H1 (cell line): ENCODE data around the gene CHRD. TPM values are rescaled to one million over a fixed set of nuclear protein-coding genes. Genes with fewer than 3 reads are reported as not detected.

ENCODE experiments used
- FOSL1 ChIP-seq: IDR thresholded peaks from 2 replicates; pipeline ENCODE4 v1.6.1; 2011; ENCODE audit warnings: mild to moderate bottlenecking, low read depth, low read length, moderate library complexity; ENCODE audit not compliant: insufficient read depth
- KDM1A ChIP-seq: fragments of 200-600, 300-600 bp; sonication (generic); IDR thresholded peaks from 2 replicates; pipeline ENCODE4 v1.7.1; 2016; ENCODE audit warnings: mild to moderate bottlenecking, low read length, borderline replicate concordance
- MAFK ChIP-seq: IDR thresholded peaks from 2 replicates; pipeline ENCODE4 v1.6.1; 2012; ENCODE audit warnings: low read depth, mild to moderate bottlenecking, improper control_type of control experiment, low read length
- RNF2 ChIP-seq: fragments of 200-900, 300-1000 bp; sonication (generic); IDR thresholded peaks from 2 replicates; pipeline ENCODE4 v1.7.1; 2016; ENCODE audit warnings: borderline replicate concordance, low read depth, mild to moderate bottlenecking, antibody characterized with exemption, low read length; ENCODE audit not compliant: poor library complexity, severe bottlenecking; ENCODE audit errors: missing control alignments
- SAP30 ChIP-seq: fragments of 300-600 bp; sonication (generic); IDR thresholded peaks from 2 replicates; pipeline ENCODE4 v1.7.1; 2012; ENCODE audit warnings: low read length, moderate library complexity, mild to moderate bottlenecking, inconsistent platforms; ENCODE audit not compliant: insufficient read depth, insufficient replicate concordance
- ZNF274 ChIP-seq: IDR thresholded peaks from 2 replicates; pipeline ENCODE4 v1.7.0; 2012; ENCODE audit warnings: low read length, borderline replicate concordance; ENCODE audit errors: extremely low read depth
- polyA plus RNA-seq, 7 experiments: library from polyadenylated mRNA; depleted of rRNA in 3 of 7; stranded (reverse) in 5 of 7; unstranded in 2 of 7; fragments of >200 nt in 5 of 7; fragments of 200-250 nt in 2 of 7; gene quantifications; 1 replicate in 5 of 7; 2 replicates in 1 of 7; 4 replicates in 1 of 7; pipeline versions ENCODE4 v1.2.1 to v1.2.3, GENCODE V29; 2011 to 2013; ENCODE audit warnings: missing spikeins in 2 of 7, mixed read lengths in 2 of 7
- total RNA-seq: library from RNA; stranded (reverse); fragmentation: NEBNext Ultra II Directional; extraction: Animal tissue kit (Norgen Biotek cat#: 25700); gene quantifications from 2 replicates; pipeline ENCODE4 v1.2.1, GENCODE V29; 2021
- TF ChIP-seq, protein P1 (sequence below): fragments of 300-600 bp; sonication (generic); IDR thresholded peaks from 2 replicates; pipeline ENCODE4 v1.7.1; 2012; ENCODE audit warnings: low read length, moderate library complexity, mild to moderate bottlenecking, inconsistent platforms; ENCODE audit not compliant: insufficient replicate concordance

CHRD gene
- total and polyA plus RNA-seq, 2 of the 8 experiments (the other 6 are each of a cell fraction or from before 2014, with no cell fraction given) = 0.62 to 0.86 TPM

- no peak for TF ChIP-seq ZNF274
- TF ChIP-seq KDM1A = peak; percentile 84
- TF ChIP-seq RNF2 = peak; percentile 46
- TF ChIP-seq FOSL1 = no peak
- no peak for TF ChIP-seq SAP30
- no peak for TF ChIP-seq MAFK
- TF ChIP-seq, protein P1, sequence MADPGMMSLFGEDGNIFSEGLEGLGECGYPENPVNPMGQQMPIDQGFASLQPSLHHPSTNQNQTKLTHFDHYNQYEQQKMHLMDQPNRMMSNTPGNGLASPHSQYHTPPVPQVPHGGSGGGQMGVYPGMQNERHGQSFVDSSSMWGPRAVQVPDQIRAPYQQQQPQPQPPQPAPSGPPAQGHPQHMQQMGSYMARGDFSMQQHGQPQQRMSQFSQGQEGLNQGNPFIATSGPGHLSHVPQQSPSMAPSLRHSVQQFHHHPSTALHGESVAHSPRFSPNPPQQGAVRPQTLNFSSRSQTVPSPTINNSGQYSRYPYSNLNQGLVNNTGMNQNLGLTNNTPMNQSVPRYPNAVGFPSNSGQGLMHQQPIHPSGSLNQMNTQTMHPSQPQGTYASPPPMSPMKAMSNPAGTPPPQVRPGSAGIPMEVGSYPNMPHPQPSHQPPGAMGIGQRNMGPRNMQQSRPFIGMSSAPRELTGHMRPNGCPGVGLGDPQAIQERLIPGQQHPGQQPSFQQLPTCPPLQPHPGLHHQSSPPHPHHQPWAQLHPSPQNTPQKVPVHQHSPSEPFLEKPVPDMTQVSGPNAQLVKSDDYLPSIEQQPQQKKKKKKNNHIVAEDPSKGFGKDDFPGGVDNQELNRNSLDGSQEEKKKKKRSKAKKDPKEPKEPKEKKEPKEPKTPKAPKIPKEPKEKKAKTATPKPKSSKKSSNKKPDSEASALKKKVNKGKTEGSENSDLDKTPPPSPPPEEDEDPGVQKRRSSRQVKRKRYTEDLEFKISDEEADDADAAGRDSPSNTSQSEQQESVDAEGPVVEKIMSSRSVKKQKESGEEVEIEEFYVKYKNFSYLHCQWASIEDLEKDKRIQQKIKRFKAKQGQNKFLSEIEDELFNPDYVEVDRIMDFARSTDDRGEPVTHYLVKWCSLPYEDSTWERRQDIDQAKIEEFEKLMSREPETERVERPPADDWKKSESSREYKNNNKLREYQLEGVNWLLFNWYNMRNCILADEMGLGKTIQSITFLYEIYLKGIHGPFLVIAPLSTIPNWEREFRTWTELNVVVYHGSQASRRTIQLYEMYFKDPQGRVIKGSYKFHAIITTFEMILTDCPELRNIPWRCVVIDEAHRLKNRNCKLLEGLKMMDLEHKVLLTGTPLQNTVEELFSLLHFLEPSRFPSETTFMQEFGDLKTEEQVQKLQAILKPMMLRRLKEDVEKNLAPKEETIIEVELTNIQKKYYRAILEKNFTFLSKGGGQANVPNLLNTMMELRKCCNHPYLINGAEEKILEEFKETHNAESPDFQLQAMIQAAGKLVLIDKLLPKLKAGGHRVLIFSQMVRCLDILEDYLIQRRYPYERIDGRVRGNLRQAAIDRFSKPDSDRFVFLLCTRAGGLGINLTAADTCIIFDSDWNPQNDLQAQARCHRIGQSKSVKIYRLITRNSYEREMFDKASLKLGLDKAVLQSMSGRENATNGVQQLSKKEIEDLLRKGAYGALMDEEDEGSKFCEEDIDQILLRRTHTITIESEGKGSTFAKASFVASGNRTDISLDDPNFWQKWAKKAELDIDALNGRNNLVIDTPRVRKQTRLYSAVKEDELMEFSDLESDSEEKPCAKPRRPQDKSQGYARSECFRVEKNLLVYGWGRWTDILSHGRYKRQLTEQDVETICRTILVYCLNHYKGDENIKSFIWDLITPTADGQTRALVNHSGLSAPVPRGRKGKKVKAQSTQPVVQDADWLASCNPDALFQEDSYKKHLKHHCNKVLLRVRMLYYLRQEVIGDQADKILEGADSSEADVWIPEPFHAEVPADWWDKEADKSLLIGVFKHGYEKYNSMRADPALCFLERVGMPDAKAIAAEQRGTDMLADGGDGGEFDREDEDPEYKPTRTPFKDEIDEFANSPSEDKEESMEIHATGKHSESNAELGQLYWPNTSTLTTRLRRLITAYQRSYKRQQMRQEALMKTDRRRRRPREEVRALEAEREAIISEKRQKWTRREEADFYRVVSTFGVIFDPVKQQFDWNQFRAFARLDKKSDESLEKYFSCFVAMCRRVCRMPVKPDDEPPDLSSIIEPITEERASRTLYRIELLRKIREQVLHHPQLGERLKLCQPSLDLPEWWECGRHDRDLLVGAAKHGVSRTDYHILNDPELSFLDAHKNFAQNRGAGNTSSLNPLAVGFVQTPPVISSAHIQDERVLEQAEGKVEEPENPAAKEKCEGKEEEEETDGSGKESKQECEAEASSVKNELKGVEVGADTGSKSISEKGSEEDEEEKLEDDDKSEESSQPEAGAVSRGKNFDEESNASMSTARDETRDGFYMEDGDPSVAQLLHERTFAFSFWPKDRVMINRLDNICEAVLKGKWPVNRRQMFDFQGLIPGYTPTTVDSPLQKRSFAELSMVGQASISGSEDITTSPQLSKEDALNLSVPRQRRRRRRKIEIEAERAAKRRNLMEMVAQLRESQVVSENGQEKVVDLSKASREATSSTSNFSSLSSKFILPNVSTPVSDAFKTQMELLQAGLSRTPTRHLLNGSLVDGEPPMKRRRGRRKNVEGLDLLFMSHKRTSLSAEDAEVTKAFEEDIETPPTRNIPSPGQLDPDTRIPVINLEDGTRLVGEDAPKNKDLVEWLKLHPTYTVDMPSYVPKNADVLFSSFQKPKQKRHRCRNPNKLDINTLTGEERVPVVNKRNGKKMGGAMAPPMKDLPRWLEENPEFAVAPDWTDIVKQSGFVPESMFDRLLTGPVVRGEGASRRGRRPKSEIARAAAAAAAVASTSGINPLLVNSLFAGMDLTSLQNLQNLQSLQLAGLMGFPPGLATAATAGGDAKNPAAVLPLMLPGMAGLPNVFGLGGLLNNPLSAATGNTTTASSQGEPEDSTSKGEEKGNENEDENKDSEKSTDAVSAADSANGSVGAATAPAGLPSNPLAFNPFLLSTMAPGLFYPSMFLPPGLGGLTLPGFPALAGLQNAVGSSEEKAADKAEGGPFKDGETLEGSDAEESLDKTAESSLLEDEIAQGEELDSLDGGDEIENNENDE = no peak
Measured at GRCh38 chr3:184381261-184382224, 1.7 kb downstream of the CHRD start (continued).
